OCI-LY7 (cell line): ENCODE results near the gene ZBTB20.

ENCODE experiments used
- CTCF ChIP-seq: fragments of 200-600 bp; sonication (generic); conservative IDR thresholded peaks from 2 replicates; pipeline ENCODE4 v1.5.1; 2014; ENCODE audit warnings: mild to moderate bottlenecking, antibody characterized with exemption, low read length, moderate library complexity, mixed read lengths
- EZH2phosphoT487 ChIP-seq: fragments of 200-600 bp; sonication (generic); IDR thresholded peaks from 2 replicates; pipeline ENCODE4 v1.6.1; 2018; ENCODE audit warnings: low read depth, borderline replicate concordance, mild to moderate bottlenecking, mixed run types, antibody characterized with exemption, low read length, moderate library complexity, mixed read lengths

GRCh38 chr3:114418724-114419543 is 728.2 kb downstream of the ZBTB20 start:
- TF ChIP-seq CTCF = peak; percentile 95
- TF ChIP-seq EZH2phosphoT487 = no peak
